Left ventricle myocardium inferior (tissue), 1 donor: Measurements from ENCODE around the gene MVK. TPM values are rescaled to one million over a fixed set of nuclear protein-coding genes. Genes with fewer than 3 reads are reported as not detected.
"Not testable (repeated sequence)": the region's sequence is repeated elsewhere in the genome, so short reads cannot be mapped to it uniquely, and the experiment has no call there.

Experiments used
- DNase-seq: peaks from one replicate; pipeline ENCODE4 v3.0.0-alpha.2; 2020
- H3K27ac ChIP-seq: fragments of 200-600 bp; replicated peaks from 2 replicates; pipeline ENCODE4 v1.8.0; 2021
- H3K27me3 ChIP-seq: fragments of 200-600 bp; 2 replicates; pipeline ENCODE4 v1.8.0; 2021; ENCODE audit warnings: low read depth
- H3K36me3 ChIP-seq: fragments of 200-600 bp; 2 replicates; pipeline ENCODE4 v1.8.0; 2021
- H3K4me1 ChIP-seq: fragments of 200-600 bp; 2 replicates; pipeline ENCODE4 v1.8.0; 2021
- H3K4me3 ChIP-seq: fragments of 200-600 bp; 2 replicates; pipeline ENCODE4 v1.8.0; 2021; ENCODE audit warnings: mild to moderate bottlenecking, moderate library complexity
- H3K9me3 ChIP-seq: fragments of 200-600 bp; replicated peaks from 2 replicates; pipeline ENCODE4 v1.8.0; 2021
- CTCF ChIP-seq: fragments of 200-600 bp; IDR thresholded peaks from 2 replicates; pipeline ENCODE4 v1.8.0; 2021; ENCODE audit warnings: antibody characterized with exemption, mild to moderate bottlenecking, borderline replicate concordance
- intact Hi-C: fragments of 100-400 bp; cut with micrococcal nuclease; formaldehyde crosslinking; loops from one replicate; pipeline ENCODE4 v1.11.0; 2022
- total RNA-seq: library from RNA; stranded (reverse); fragmentation: NEBNext Ultra II Directional; extraction: Animal tissue kit (Norgen Biotek cat#: 25700); gene quantifications from one replicate; pipeline ENCODE4 v1.2.1, GENCODE V29; 2021
- donor health status: DM: no; HTN: yes; CAD: no; lungs with severe emphysema.

The MVK gene
- total RNA-seq, 1 donor from 2014 or later = 8.4 TPM

DNA sequence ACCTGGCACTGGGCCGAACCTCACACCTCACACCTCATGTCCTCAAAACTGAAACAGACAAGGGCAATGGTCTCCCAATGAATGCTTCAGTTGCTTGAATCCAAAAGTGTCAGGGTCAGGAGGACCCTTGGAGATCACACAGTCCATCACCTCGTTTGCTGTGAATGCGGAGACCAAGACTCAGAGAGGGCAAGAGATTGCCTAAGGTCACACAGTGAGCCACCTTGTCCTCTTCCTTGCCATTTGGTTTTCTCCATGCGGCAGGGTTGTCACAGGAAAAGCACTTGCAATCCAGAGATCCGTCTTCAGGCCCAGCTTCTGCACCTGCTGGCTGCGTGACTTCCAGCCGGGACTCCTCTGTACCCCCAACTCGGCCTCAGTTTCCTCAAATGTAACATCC lies 28.0 kb downstream of the MVK start:
- TF ChIP-seq CTCF = no peak
- Histone ChIP-seq H3K27ac (no peak overlapping the region), H3K4me1 (peaks cover 19% of the 10 kb centered on the region), H3K9me3 (no peaks in the 10 kb centered on the region), H3K36me3 (peaks cover 3% of the 10 kb centered on the region), H3K4me3 (no peak overlapping the region), H3K27me3 (peaks cover 5% of the 10 kb centered on the region)
- intact Hi-C loops = no loop called here
- DNase-seq = no peak

- H3K36me3 ChIP-seq, intact Hi-C loops, H3K9me3 ChIP-seq, H3K27ac ChIP-seq, DNase-seq, H3K4me3 ChIP-seq: not testable (repeated sequence)
- peaks cover 24% of the 10 kb centered on the region for H3K4me1 ChIP-seq
- peaks cover 11% of the 10 kb centered on the region for H3K27me3 ChIP-seq
Measured at GRCh38 chr12:109602132-109602531, 28.5 kb downstream of the MVK start.

DNA sequence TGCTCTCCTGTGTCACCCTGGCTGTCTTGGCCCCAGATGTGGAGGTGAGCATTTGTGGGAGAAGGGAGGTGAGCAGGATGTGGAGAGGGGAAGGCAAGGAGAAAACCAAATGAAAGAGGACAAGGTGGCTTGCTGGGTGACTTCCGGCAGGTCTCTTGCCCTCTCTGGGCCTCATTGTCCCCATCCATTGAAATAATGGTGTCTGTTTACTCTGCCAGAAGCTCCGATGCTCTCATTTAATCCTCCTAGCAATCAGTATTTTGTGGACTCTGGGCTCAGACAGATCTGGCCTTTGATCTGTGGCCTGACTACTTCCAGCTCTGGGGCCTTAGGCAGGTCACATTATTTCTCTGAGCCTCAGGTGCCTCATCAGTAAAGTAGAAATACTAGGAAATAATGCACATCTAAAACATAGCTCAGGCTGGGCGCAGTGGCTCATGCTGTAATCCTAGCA lies 30.6 kb downstream of the MVK start:
- H3K27me3 ChIP-seq = peaks cover 29% of the 10 kb centered on the region
- intact Hi-C loops = no loop called here
- H3K4me3 ChIP-seq = no peak overlapping the region

DNA sequence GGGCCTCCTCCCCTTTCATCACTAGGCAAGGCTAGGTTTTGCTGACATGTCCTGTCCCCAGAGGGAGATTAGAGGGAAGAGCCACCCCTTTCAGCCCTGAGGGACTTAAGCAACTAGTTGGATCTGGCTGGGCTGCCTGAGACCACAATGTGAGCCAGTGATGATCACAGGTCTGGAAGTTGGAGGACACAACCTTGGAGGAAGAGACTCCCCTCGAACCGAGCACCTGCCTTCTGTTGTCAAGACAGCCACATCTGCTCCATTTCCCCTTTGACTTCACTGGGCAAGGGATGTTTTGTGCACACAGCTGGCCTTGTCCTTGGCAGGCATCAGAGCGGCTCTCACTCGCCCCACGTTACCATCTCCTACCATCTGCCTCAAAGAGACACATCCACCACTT lies 31.4 kb downstream of the MVK start:
- DNase-seq = no peak
- Histone ChIP-seq H3K27ac (no peak overlapping the region), H3K36me3 (no peaks in the 10 kb centered on the region), H3K9me3 (no peaks in the 10 kb centered on the region), H3K4me3 (no peak overlapping the region), H3K27me3 (peaks cover 37% of the 10 kb centered on the region), H3K4me1 (peaks cover 12% of the 10 kb centered on the region)
- TF ChIP-seq CTCF = no peak
- intact Hi-C loops = no loop called here

More for the DNA sequence above, 30.6 kb downstream of the MVK start:
- Histone ChIP-seq H3K27ac (no peak overlapping the region), H3K36me3 (no peaks in the 10 kb centered on the region), H3K9me3 (no peaks in the 10 kb centered on the region), H3K4me1 (peaks cover 12% of the 10 kb centered on the region)
- DNase-seq = no peak
- TF ChIP-seq CTCF = no peak

GRCh38 chr12:109605599-109606228 lies 32.1 kb downstream of the MVK start:
- peaks cover 12% of the 10 kb centered on the region for H3K4me1 ChIP-seq
- H3K4me3 ChIP-seq = no peak overlapping the region
- H3K27ac ChIP-seq = no peak overlapping the region
- no peak for DNase-seq
- H3K9me3 ChIP-seq = no peaks in the 10 kb centered on the region
- H3K36me3 ChIP-seq = no peaks in the 10 kb centered on the region
- intact Hi-C loops = no loop called here
- no peak for TF ChIP-seq CTCF
- H3K27me3 ChIP-seq = peaks cover 42% of the 10 kb centered on the region

DNA sequence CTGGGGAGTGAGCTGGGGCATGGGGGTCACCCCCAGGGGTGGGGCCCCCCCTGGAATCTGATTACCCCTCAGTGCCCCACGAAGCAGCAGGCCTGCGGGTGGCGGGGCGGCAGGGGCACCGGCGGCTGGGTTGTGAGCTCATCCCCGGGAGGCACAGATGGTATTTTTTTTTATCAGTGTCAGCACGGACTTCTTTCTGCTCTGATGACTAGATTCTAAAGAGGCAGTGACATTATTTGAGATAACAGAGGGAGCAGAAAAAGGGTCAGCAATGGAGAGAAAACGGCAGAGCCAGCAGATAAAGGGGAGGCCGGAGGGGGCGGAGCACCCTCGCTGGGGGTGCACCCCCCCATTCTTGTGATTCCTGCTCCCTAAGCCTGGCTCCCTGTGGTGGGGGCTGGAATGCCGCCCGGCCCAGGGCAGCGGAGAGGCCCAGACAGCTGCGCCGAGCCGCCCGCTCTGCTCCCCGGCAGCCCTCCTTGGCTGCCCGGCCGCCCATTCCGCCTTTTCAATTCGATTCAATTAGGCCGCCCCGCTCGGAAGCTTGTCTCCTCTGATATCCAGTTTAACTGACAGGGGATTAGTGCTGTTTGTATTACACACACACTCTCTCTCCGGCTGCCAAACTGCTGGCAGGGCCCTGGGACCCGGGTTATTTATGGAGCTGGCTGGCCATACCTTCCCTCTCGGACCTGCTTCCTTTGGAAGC lies 32.9 kb downstream of the MVK start:
- no peak for TF ChIP-seq CTCF
- Histone ChIP-seq H3K9me3 (no peaks in the 10 kb centered on the region), H3K27me3 (peaks cover 49% of the 10 kb centered on the region), H3K4me1 (peaks cover 12% of the 10 kb centered on the region), H3K27ac (peak overlapping the region; percentile 71), H3K36me3 (no peaks in the 10 kb centered on the region), H3K4me3 (peak overlapping the region; percentile 53)
- intact Hi-C loops = no loop called here
- DNase-seq = peak; percentile 36
